Endothelial cell of umbilical vein (primary cell): ENCODE results near the gene PIKFYVE.

ENCODE experiments used
- CTCF ChIP-seq, 2 donors: IDR thresholded peaks; 1 replicate in 1 of 2; 2 replicates in 1 of 2; pipeline ENCODE4 v1.5.1; 2011; ENCODE audit warnings: low read length in 2 of 2, mild to moderate bottlenecking in 2 of 2, moderate library complexity in 2 of 2, control low read depth in 1 of 2, inconsistent platforms in 1 of 2, low read depth in 1 of 2; ENCODE audit not compliant: insufficient read depth in 1 of 2; ENCODE audit errors: extremely low read depth in 1 of 2
- POLR2A ChIP-seq: IDR thresholded peaks from 2 replicates; pipeline ENCODE4 v1.6.1; 2012; ENCODE audit warnings: low read depth, mild to moderate bottlenecking, control low read depth, low read length
- TF ChIP-seq, protein P1 (sequence below): IDR thresholded peaks from 2 replicates; pipeline ENCODE4 v1.6.1; 2011; ENCODE audit not compliant: insufficient read depth, insufficient read length

GRCh38 chr2:208254118-208254870 lies 11.8 kb upstream of the PIKFYVE start:
- TF ChIP-seq CTCF (IDR thresholded peaks at IDR 0.05; ENCODE audit: extremely low read depth in 1 of 2, insufficient read depth in 1 of 2, low read depth in 1 of 2, low read length in 2 of 2) = peak; percentile 78 to 94
- TF ChIP-seq POLR2A = no peak
- TF ChIP-seq, protein P1, sequence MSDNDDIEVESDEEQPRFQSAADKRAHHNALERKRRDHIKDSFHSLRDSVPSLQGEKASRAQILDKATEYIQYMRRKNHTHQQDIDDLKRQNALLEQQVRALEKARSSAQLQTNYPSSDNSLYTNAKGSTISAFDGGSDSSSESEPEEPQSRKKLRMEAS = no peak
